Activated T-cell treated with anti-CD3 and anti-CD28 coated beads for 24 hours (primary cell): ENCODE data around the gene RIIAD1.
"Not testable (repeated sequence)": the region's sequence is repeated elsewhere in the genome, so short reads cannot be mapped to it uniquely, and the experiment has no call there.

Source experiments
- DNase-seq: peaks from one replicate; pipeline ENCODE4 v3.0.0-alpha.2; 2020; ENCODE audit warnings: low read depth

RIIAD1 gene

DNA sequence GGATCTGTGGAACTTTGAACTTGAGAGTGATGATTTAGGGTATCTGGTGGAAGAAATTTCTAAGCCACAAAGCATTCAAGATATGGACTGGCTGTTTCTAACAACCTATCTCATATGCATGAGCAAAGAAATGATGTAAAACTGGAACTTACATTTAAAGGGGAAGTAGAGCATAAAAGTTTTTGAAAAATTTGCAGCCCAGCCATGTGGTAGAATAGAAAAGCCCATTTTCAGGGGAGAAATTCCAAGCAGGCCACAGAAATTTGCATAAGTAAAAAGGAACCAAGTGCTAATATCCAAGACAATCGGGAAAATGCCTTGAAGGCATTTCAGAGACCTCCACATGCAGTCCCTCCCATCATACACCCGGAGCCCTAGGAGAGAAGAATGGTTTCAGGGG is 15.7 kb downstream of the RIIAD1 start:
- no peak for DNase-seq

DNA sequence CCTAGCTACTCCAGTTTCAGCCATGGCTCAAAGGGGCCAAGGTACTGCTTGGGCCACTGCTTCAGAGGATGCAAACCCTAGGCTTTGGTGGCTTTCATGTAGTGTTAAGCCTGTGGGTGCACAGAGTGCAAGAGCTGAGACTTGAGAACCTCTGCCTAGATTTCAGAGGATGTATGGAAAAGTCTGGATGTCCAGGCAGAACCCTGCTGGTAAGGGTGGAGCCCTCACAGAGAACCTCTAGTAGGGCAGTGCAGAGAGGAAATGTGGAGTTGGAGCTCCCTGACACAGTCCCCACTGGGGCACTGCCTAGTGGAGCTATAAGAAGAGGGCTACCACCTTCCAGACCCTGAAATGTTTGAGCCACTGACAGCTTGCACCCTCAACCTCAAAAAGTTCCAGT is 16.2 kb downstream of the RIIAD1 start:
- no peak for DNase-seq

DNA sequence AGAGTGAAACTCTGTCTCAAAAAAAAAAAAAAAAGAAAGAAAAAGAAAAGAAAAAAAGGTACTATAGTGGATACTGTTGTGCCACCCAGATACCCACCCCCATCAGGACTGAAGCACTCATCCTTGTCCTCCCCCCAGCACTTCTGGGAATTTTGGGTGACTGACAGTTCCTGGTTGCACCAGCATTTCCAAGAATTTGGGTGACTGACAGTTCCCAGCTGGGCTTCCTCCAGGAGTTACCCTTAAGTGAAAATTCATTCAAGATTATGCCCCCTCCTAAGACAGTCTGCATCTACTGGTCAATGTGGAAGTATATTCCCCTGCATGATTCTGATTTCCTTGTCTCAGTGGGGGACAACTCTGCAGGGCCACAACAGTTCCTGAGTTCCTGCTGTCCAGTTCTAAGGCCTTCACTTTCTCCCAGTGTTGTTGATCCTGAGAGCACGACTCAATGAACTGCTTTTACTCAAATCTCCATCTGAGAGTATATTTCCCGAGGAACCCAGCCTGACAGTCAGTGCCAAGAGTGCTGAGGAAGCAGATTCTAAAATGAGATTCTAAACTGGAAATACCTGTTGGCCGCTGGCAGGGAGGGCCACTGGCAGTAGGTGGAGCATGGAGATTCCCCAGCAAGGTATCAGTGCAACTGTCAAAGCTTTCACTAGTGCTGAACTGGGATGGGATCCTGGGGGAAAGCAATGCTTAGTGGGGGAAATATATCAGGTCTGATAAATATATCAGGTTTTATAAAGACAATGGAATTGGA is 18.5 kb downstream of the RIIAD1 start:
- DNase-seq: no peak

DNA sequence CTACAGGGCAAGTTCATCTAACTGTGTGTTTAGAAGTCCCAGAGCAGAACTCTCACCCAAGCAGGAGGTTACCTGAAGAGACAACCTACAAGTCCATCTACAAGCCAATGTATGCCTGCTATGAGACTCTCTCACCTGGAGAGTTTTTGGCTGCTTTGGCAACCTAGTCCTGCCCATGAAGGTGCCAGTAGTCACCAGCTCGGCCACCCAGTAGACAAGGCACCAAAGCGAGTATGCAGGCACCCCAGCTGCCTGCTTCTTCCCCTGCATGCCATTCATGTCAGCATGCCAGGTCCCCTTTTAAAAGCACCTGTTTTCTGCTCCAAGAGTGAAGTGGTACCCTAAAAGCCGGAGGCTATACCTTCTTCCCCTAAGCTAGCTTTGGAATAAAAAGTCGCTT is 20.2 kb downstream of the RIIAD1 start:
- DNase-seq: no peak

DNA sequence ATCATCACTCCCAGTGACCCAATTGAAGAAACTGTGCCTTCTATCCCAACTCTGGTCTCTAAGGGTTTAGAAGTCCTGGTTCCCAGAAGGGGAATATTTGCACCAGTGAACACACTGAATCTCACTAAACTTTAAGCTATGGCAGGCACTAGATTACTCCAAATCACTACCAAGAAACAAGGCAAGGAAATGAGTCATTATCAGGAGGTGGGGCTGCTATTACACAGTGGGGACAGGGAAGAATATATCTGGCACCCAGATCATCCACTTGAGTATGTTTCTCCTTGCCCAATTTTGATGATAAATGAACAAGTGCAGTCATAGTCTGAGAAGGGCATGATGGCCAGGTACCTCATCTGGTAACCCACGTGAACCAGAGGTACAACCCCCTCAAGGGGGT is 35.0 kb downstream of the RIIAD1 start:
- DNase-seq: no peak

DNA sequence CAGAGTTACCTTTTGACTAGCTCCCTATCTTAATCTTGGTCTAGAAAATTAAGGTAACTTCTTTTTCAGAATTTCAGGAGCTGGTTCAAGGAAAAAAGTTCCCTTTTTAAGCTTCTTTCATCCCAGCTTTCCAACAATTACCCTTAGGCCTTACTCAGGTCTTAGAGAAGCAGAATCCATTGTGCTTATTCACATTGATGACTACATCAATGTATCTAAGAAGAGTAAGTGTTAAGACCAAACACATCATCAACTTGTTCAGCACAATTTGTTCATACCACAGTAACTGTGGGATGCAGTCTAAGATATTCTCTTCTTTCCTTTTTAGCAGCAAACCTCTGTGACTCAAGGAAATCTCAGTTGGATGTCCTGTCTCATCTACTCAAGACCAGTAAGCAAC is 37.9 kb downstream of the RIIAD1 start:
- no peak for DNase-seq

DNA sequence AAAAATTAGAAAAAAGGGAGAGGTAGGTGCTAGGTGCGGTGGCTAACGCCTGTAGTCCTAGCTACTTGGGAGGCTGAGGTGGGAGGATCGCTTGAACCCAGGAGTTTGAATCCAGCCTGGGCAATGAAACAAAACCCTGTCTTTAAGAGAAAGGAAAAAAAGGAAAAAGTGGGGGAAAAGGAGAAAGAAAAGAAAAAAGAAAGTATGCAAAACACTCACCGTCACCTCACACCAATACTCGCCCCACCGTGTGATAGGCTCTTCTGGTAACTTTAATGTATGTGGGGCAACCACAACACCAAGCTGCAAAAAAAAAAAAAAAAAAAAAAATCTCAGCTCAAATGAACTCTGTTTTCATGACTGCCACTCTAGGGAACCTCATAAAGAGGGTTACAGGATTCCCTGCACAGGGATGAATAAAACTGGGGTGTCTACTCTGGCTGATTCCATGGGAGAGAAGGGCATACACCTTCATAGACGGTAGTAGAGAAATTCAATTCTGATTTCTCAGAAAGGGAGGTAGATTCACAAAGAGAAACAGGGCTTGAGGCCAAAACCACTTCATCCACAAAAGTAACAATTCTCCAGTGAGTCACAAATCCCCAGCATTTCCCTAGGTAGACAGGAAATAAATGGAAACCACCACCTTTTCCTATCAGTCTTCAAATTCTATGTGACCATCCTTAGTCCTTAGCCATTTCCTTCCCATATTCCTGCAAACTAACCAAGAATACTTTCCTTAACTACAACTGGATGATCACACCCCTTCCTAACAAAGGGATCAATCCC is 39.5 kb downstream of the RIIAD1 start:
- DNase-seq: no peak

DNA sequence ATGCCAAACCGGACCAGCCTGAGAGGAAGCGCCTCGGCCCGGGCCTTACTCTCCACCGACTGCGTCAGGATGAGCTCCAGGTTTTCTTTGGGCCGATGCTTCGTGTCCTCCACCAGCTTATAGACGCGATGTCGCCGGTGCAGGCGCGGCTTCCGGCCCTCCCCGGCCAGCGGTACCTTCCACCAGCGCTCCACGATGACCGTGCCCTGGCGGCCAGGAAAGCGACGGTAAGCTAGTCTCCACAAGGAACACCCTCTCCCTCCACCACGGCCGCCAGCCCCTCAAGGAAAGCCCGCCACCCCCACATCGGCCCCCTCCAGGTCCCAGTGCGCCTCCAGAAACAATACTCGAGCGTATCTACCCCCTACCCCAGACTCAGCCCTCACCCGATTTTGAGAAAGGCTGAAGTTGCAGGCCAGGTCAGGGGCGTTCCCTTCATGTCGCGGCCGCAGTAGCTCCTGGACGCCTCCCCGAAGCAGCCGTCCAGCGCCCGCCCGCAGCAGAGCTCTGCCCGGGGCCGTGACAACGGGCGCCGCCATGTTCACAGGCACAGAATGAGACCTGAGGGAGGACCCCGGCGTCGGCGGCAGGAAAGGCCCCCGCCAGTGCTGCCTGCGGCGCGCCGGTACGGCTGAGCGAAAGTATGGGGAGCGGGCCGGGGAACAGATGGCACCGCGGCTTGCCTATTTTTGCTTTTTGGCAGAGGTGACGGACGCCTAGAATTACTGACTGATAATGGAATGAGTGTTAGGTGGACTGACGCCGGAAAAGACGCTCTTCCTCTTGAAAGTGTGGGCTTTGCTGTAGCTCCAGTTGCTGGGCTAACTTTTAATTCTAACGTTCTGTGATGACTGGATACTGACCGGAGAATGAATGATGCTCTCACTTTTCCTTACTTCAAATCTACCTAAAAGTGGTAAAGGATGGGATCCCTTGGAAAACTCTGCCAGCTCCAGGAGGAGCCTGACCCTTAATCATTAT is 41.9 kb downstream of the RIIAD1 start, which contains the start of gene MRPL9:
TSS of gene MRPL9 (minus strand) at position 556 of the 981 bp plus-strand sequence. CDS start at position 539, 17 bp downstream.
- DNase-seq: peak; percentile 84

DNA sequence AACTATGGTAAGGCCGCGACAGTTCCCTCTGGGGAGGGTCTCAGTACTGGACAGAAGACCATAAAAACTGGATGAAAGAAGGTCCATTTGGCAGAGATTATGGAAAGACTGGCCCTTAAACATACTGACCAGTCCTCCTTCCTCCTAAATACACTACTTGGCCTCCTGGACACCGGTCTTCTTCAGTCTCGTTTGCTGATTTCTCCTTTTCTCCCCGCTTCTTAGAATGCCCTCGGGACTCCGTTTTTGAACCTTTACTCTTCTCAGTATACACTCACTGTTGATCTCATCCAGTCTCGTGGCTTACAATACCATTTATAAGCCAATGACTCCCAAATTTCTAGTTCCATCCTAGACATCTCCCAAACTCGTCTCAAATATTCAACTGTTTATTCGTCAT is 42.7 kb downstream of the RIIAD1 start:
- DNase-seq: no peak

DNA sequence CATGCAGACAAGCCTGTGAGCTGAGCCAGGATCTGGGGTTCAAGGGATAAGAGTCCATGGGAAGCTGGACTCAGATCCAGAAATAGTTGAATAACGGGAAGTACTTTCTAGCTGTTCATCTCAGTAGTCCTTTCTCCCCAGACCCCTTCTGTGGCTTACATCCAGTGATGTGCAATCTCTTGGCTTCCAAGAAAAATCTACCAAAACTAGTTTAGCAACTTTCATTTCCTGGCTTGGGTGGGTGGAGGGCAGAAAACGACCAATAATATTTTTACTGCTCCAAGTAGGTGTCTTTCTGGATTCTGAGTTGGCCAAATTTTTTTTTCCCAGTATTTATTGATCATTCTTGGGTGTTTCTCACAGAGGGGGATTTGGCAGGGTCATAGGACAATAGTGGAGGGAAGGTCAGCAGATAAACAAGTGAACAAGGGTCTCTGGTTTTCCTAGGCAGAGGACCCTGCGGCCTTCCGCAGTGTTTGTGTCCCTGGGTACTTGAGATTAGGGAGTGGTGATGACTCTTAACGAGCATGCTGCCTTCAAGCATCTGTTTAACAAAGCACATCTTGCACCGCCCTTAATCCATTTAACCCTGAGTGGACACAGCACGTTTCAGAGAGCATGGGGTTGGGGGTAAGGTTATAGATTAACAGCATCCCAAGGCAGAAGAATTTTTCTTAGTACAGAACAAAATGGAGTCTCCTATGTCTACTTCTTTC is 47.2 kb downstream of the RIIAD1 start:
- DNase-seq: not testable (repeated sequence)

DNA sequence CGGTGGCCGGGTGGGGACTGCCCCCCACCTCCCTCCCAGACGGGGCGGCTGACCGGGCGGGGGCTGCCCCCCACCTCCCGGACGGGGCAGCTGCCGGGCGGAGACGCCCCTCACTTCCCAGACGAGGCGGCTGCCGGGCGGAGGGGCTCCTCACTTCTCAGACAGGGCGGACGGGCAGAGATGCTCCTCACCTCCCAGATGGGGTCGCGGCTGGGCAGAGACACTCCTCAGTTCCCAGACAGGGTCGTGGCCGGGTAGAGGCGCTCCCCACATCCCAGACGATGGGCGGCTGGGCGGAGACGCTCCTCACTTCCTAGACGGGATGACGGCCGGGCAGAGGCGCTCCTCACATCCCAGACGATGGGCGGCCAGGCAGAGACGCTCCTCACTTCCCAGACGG is 47.9 kb downstream of the RIIAD1 start:
- not testable (repeated sequence) for DNase-seq

DNA sequence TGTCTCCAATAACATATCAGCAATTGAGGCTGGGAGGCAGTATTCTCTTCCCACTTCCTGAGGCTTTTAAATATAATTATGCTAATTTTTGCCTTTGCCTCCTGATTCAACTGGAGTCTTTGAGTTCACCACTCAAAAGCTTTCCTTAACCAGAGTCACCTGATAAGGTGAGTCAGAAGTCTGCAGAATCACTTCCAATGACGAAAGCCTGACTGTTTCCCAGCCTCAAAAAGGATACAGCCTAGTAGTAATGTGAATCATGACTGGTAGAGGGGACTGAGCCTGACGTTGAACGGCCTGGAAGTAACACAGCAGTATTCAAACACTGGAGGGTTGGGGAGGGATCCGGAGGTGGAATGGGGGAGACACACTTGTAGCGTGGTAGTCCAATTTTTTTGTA is 52.4 kb downstream of the RIIAD1 start:
- DNase-seq: no peak

DNA sequence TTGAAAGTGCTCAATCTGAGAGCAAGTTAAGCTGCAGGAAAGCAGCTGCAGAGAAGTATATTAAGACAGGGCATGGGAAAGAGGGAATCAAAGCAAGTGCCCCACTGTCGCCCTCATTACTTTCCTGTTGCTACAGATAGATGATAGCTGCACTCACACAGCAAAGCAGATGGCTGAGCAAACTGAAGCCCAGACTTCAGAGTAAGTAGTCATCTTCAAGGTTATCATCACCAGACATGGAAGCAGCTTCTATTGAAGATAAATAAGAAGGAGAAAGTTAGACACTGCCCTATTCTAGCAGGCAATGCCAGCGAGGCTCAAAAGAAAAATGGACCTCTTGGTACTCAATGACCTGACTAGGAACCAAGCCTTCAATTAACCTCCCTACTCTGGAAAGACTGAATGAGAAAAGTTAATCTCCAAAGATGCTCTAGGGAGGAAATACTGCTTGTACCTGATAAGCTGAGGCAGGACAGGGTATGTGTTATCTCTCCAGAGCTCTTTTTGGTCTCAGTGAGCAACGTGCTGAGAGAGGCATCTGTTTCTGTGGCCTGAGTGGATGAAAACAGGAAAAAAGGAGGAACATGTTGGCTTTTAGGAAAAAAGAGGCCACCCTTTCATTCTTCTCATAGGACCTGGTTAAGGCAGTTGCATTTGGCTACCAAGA is 53.1 kb downstream of the RIIAD1 start:
- DNase-seq: no peak

DNA sequence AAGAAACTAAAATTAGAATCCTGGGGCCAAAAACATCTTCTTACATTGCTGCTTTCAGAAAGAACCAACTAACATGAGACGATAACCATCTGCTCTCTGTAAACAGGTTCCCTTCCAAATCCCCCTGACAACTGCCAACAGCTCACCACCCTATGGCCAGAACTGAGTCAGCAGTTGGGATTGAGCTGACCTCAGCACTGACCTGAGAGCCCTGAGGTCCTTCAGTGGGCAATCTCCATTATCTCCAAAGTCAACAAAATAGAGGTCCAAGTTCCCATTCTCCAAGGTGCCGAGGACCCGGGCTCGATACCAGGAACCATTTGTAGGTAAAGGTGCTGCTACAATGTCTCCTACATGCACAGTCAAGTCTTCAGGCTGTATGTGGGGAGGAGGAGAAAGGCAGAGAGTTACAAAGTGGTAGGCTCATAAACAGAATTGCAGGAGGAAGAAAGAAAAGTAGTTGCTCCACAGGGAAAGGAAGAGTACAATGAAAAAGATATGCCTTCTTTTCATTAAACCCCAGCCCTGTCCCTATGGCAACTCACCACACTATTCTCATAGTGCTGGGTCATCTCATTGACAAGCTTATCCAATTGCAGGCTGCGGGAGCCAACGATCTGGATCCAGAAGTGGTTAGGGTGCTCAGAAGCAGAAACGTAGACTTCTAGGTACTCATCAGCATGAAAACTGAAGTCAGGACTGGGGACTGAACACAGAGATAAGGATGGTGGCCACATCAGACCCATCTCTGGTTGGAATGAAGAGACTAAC is 54.8 kb downstream of the RIIAD1 start:
- no peak for DNase-seq

DNA sequence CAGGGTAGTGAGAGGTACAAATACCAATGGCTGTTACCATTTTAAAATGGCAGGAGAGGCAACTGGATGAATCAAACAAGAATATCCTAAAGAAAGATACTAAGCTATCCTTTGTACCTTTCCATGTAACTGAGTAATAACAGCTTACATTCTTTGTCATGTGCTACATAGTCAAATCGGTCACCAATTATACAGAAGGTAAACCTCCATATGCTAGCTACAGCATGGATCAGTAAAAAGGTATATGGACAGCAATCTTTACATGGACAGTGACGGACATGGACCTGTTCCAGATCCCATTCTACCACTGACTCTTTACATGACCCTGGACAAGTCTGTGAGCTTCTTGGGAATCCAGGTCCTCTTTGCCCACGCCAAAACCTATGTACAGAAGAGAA is 55.3 kb downstream of the RIIAD1 start:
- DNase-seq: no peak

DNA sequence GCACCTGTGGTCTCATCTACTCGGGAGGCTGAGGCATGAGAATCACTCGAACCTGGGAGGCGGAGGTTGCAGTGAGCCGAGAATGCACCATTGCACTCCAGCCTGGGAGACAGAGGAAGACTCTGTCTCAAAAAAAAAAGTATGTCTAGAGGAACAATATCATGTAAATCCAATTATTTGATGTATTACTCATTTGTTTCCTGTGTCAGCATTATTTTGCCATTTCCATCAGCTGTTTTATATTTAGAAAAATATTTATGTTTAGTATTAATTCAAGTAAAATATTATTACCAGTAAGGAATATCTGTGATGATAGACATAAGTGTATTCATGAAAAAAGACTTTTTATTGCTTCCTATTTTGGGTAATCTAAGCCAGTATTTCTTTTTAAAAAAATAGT is 56.0 kb downstream of the RIIAD1 start:
- DNase-seq: no peak
